Glutamatergic neuron (in vitro differentiated cells): Measurements from ENCODE around the gene PML. TPM values are rescaled to one million over a fixed set of nuclear protein-coding genes. Genes with fewer than 3 reads are reported as not detected.

Experiments used
- DNase-seq: peaks from one replicate; pipeline ENCODE4 v3.0.0; 2022
- H3K27ac Mint-ChIP-seq: one replicate; pipeline ENCODE4 v1.8.0; 2020; ENCODE audit warnings: mild to moderate bottlenecking, mixed read lengths, inconsistent platforms; ENCODE audit not compliant: unreplicated experiment
- H3K27me3 Mint-ChIP-seq: one replicate; pipeline ENCODE4 v1.8.0; 2020; ENCODE audit warnings: mild to moderate bottlenecking, moderate library complexity, mixed read lengths, inconsistent platforms; ENCODE audit not compliant: unreplicated experiment
- H3K36me3 Mint-ChIP-seq: one replicate; pipeline ENCODE4 v1.8.0; 2020; ENCODE audit warnings: mild to moderate bottlenecking, mixed read lengths, inconsistent platforms; ENCODE audit not compliant: unreplicated experiment
- H3K4me1 Mint-ChIP-seq: one replicate; pipeline ENCODE4 v1.8.0; 2020; ENCODE audit warnings: mild to moderate bottlenecking, low read depth, mixed read lengths, inconsistent platforms; ENCODE audit not compliant: unreplicated experiment
- H3K4me3 Mint-ChIP-seq: one replicate; pipeline ENCODE4 v1.8.0; 2020; ENCODE audit warnings: mild to moderate bottlenecking, mixed read lengths, inconsistent platforms; ENCODE audit not compliant: unreplicated experiment
- H3K9me3 Mint-ChIP-seq: one replicate; pipeline ENCODE4 v1.8.0; 2020; ENCODE audit warnings: mild to moderate bottlenecking, moderate library complexity, mixed read lengths, inconsistent platforms; ENCODE audit not compliant: unreplicated experiment
- total RNA-seq: library from RNA; stranded (reverse); fragmentation: NEBNext Ultra II Directional; extraction: Animal tissue kit (Norgen Biotek cat#: 25700); gene quantifications from one replicate; pipeline ENCODE4 v1.2.1, GENCODE V29; 2021; ENCODE audit not compliant: unreplicated experiment
- TF ChIP-seq, protein P1 (sequence below): fragments of 200-600 bp; sonication (generic); IDR thresholded peaks from one replicate; pipeline ENCODE4 v1.5.0; 2021; ENCODE audit not compliant: partially characterized antibody, unreplicated experiment

Gene PML
- total RNA-seq, 1 donor from 2014 or later, result 27.6 TPM

DNA sequence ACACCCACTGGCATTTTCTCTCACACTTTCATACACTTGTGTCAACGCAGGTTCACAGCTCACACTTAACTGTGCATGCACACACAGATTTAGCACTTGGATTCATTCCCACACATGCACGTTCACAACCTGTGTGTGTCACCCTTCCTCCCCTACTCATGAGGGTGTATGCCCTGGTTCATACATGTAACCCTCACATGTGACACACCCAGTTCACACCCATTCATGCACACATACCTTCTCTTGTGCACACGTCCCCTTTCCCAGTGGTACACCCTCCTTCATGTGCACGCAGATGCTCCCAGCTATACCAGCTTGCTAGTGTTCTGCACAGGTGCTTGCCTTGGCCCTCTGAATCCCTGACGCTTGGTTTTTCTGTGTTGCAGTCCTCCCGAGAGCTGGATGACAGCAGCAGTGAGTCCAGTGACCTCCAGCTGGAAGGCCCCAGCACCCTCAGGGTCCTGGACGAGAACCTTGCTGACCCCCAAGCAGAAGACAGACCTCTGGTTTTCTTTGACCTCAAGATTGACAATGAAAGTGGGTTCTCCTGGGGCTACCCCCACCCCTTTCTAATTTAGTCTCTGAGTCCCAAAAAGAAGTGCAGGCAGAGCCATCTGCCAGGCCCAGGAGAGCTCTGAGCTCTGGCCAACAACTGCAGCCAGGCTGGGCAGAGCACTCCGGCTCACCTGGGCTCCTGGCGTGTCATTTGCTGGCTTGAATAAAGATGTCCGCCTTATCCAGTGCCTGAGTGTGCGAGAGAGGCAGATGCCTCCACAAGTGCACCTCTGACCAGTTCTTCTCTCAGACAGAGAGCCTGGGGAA, 48.3 kb downstream of the PML start:
- TF ChIP-seq, protein P1, sequence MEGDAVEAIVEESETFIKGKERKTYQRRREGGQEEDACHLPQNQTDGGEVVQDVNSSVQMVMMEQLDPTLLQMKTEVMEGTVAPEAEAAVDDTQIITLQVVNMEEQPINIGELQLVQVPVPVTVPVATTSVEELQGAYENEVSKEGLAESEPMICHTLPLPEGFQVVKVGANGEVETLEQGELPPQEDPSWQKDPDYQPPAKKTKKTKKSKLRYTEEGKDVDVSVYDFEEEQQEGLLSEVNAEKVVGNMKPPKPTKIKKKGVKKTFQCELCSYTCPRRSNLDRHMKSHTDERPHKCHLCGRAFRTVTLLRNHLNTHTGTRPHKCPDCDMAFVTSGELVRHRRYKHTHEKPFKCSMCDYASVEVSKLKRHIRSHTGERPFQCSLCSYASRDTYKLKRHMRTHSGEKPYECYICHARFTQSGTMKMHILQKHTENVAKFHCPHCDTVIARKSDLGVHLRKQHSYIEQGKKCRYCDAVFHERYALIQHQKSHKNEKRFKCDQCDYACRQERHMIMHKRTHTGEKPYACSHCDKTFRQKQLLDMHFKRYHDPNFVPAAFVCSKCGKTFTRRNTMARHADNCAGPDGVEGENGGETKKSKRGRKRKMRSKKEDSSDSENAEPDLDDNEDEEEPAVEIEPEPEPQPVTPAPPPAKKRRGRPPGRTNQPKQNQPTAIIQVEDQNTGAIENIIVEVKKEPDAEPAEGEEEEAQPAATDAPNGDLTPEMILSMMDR, result no peak
- no peak overlapping the region for H3K27ac Mint-ChIP-seq
- peaks cover 4% of the 10 kb centered on the region for H3K9me3 Mint-ChIP-seq
- H3K36me3 Mint-ChIP-seq, result no peaks in the 10 kb centered on the region
- H3K4me1 Mint-ChIP-seq, result peaks cover 6% of the 10 kb centered on the region
- DNase-seq, result no peak
- H3K27me3 Mint-ChIP-seq, result peaks cover 5% of the 10 kb centered on the region
- no peak overlapping the region for H3K4me3 Mint-ChIP-seq

DNA sequence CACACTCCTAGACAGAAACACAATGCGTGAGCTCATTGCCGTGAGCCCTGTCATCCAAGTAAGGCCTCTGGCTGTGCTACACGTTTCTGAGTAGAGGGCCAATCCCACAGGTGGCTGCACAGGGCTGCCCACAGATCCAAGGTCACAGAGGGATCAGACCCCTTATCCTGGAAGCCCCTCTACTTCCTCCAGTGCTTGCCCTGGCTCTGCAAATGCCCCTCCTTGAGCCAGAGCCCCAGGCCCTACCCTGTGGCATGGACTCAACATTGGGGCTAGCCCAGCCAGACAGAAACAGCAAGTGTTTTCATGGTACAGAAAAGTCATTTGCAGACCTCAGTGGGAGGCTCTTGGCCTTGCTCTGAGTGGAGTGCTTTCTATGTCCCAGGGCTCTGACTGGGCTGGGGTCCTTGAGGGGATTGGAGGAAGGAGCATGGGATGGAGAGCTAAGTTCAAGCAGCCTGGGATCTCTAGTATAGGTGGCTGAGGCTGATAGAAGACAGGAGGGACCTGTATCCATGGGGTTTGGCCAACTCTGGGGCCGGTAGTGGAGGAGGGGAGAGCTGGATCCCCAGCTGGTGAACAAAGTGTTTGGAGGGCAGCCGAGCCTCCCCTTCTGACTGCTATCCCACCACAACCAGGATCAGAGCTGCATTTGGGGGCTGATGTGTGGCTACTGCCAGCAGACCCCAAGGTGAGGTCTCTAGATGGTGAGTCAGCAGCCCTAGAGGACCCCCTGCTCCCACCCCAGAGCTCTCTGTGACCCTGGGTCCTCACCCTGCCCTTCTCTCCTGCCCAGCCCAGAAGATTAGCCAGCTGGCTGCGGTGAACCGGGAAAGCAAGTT, 49.1 kb downstream of the PML start:
- H3K4me1 Mint-ChIP-seq, result peaks cover 6% of the 10 kb centered on the region
- TF ChIP-seq, protein P1, result no peak
- DNase-seq, result no peak

DNA sequence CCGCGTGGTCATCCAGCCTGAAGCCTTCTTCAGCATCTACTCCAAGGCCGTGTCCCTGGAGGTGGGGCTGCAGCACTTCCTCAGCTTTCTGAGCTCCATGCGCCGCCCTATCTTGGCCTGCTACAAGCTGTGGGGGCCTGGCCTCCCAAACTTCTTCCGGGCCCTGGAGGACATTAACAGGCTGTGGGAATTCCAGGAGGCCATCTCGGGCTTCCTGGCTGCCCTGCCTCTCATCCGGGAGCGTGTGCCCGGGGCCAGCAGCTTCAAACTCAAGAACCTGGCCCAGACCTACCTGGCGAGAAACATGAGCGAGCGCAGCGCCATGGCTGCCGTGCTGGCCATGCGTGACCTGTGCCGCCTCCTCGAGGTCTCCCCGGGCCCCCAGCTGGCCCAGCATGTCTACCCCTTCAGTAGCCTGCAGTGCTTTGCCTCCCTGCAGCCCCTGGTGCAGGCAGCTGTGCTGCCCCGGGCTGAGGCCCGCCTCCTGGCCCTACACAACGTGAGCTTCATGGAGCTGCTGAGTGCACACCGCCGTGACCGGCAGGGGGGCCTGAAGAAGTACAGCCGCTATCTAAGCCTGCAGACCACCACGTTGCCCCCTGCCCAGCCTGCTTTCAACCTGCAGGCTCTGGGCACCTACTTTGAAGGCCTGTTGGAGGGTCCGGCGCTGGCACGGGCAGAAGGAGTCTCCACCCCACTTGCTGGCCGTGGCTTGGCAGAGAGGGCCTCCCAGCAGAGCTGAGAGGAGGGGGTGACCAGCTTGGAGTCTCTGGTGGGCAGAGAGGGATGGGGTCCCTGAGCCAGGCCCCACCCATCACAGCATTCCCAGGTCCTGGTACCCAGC, 50.0 kb downstream of the PML start:
- H3K4me1 Mint-ChIP-seq, result peaks cover 6% of the 10 kb centered on the region
- TF ChIP-seq, protein P1, result no peak
- DNase-seq, result no peak
- H3K4me3 Mint-ChIP-seq, result no peak overlapping the region
- no peak overlapping the region for H3K27ac Mint-ChIP-seq
- H3K36me3 Mint-ChIP-seq, result no peaks in the 10 kb centered on the region
- H3K27me3 Mint-ChIP-seq, result peaks cover 3% of the 10 kb centered on the region
- H3K9me3 Mint-ChIP-seq, result peaks cover 4% of the 10 kb centered on the region

More for the DNA sequence above, 49.1 kb downstream of the PML start:
- H3K9me3 Mint-ChIP-seq, result peaks cover 4% of the 10 kb centered on the region
- no peaks in the 10 kb centered on the region for H3K36me3 Mint-ChIP-seq
- H3K27ac Mint-ChIP-seq, result no peak overlapping the region
- no peak overlapping the region for H3K4me3 Mint-ChIP-seq
- peaks cover 3% of the 10 kb centered on the region for H3K27me3 Mint-ChIP-seq

DNA sequence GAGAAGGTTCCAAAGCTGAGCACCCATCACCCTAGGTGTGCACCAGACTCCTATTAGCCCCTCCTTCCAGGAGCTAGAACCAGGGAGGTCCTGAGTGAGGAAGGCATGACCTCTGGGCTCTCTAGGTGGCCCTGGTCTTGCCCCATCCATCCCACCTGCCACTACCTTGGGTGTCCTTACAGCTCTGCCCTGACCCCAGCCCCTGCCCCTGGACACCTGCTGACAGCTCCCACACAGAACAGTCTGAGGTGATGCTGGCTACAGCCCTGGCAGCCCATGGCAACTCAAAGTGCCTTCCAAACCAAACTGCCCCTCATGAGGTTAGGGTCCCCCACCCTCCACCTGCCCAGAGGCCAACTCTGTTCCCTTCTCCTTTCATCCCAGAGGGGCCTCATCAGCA, 50.7 kb downstream of the PML start:
- Mint-ChIP-seq H3K36me3 (no peaks in the 10 kb centered on the region), H3K4me3 (no peak overlapping the region), H3K4me1 (peaks cover 6% of the 10 kb centered on the region), H3K9me3 (peaks cover 4% of the 10 kb centered on the region), H3K27me3 (peaks cover 6% of the 10 kb centered on the region), H3K27ac (no peak overlapping the region)
- DNase-seq, result no peak
- TF ChIP-seq, protein P1, result no peak
